Inflammatory macrophage treated with lipopolysaccharide for 4 hours (primary cell): ENCODE measurements around the gene PTPRA.
"Not testable (repeated sequence)": the region's sequence is repeated elsewhere in the genome, so short reads cannot be mapped to it uniquely, and the experiment has no call there.

Source experiments
- DNase-seq: peaks from one replicate; pipeline ENCODE4 v3.0.0-alpha.2; 2020

The PTPRA gene

DNA sequence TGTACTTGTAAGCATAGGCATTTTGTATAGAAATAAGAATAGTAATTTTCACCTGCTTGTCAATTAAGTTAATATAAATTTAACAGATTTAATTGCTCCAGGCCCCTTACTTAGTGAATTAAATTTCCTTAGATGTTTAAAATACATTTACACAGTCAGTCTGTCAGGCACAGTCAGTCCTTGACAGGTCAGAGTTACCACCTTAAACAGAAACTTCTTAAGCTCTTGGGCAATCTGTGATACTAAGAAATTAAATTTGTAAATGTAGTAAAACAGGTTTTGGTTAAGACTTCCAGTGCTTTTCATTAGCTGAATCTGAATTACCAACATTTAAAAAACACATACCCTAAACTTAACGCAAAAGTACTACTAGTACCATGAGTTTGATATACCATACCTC lies 15.9 kb downstream of the PTPRA start:
- DNase-seq = no peak

DNA sequence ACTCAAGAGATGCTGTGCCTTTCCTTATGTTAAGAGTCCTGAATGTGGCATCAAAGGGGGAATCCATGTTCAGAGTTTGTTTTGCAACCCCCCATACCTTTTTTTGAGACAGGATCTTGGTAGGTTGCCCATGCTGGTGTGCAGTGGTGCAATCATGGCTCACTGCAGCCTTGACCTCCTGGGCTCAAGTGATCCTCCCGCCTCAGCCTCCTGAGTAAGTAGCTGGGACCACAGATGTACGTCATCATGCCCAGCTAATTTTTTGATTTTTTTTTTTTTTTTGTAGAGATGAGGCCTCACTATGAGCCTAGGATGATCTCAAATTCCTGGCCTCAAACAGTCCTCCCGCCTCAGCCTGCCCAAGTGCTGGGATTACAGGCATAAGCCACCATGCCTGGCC lies 16.5 kb downstream of the PTPRA start:
- DNase-seq = no peak

DNA sequence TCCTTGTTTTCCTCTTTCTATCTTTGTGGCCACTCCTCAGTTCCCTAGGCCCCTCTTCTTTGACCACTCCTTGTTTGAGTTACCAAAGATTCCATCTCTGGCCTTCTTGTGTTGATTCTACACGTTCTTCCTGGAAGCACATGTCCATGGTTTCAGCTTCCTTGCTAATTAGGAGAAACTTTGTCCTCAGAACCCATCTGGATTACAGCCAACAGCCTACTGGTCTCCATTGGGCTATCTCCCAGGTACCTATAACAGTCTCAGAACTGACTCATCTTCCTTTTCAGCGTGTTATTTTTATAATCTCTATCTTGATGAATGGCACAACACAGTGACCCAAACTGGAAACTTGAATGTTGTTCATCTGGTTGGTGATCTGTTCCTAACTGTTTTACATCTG lies 17.5 kb downstream of the PTPRA start:
- DNase-seq = no peak

DNA sequence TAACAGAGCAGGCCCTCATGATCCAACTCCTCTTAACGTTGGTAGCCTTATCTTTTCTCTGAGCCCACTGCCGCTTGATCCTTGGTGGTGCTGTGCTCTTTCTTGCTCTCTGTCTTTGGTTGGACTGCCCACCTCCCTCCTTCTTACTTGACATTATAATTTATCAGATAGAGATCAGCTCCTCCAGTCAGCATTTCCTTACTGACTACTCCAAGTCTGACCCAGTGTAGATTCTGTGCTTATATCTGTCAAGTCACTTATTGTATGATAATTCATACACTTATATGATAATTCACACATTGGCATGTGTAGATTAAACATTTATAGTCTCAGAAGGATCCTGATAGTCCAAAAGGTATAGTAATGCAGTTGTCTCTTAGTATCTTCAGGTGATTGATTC lies 18.1 kb downstream of the PTPRA start:
- no peak for DNase-seq

DNA sequence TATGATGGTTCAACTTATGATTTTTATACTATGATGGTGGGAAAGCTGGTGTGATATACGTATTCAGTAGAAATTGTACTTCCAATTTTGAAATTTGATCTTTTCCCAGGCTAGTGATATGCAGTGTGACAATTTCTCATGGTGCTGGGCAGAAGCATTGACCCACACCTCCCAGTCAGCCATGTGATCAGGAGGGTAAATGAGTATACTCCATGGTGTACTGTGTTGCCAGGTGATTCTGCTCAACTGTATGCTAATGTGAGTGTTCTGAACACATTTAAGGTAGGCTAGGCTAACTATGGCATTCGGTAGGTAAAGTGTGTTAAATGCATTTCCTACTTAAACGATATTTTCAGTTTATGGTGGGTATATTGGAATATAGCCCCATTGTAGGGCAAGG lies 19.1 kb downstream of the PTPRA start:
- no peak for DNase-seq

DNA sequence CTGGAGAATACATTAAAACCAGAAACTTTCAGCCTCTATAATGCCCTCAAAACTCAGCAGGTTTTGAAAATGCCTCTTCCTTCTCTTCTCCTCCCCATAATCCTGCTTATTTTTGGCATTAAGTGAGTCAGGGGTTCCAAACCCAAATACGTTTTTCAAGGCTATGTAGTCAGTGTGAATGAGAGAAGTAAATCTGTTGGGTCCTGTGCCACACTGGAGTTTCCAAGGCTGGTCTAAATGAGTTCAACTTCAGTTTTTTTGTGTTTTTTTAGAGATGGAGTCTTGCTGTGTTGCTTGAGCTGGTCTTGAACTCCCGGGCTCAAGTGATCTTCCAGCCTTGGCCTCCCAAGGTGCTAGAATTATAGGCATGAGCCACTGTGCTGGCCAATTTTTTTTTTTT lies 20.9 kb downstream of the PTPRA start:
- DNase-seq = no peak

DNA sequence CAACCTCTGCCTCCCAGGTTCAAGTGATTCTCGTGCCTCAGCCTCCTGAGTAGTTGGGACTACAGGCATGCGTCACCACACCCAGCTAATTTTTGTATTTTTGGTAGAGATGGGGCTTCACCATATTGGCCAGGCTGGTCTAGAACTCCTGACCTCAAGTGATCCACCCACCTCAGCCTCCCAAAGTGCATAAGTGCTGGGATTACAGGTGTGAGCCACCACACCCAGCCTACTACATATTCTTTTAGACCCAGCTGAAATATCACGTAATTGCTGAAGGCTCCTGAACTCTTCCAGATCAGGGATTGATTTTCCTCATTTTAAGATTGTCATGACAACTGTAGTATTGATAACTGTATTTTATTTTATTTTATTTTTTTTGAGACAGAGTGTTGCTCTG lies 21.9 kb downstream of the PTPRA start:
- not testable (repeated sequence) for DNase-seq

DNA sequence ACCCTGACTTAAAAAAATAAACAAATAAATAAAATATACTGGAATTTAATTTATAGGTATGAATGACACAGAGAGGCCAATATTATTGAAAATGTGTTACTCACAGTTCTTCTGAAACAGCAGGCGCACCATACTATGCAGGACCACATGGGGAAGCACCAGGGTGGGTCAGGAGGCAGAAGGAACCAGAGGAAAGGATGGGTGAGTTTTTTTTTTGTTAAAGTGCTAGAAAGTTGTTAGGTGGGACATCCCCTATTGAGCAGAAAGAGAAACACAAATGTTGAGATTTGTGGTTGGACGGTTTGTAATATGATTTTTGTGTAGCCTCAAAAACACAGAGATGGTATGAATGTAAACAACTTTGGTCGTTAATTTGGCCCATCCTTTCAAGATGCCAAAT lies 26.0 kb downstream of the PTPRA start:
- DNase-seq = no peak

DNA sequence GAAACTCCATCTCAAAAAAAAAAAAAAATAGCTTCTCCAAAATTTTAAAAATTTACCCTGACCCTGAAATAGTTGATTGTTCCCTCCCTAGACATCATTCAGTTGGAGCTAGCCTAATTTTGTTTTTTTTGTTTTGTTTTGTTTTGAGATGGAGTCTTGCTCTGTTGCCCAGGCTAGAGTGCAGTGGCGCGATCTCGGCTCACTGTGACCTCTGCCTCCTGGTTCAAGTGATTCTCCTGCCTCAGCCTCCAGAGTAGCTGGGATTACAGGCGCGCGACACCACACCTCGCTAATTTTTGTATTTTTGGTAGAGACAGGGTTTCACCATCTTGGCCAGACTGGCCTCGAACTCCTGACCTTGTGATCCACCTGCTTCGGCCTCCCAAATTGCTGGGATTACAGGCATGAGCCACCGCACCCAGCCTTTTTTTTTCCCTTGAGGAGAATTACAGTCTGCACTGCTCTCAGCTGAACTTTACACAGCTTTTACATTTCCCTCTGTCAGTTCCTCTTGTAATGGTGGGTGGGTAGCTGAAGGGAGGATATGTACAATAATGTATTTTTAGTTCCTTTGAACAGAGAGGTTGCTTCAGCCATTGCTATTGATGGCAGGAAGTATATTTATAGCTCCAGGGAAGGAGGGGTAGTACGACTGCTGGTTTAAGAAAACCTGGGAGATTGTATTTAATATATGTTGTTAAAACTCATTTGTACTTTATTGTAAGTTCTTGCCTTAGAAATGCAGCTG lies 27.7 kb downstream of the PTPRA start:
- DNase-seq = peak; percentile 84

DNA sequence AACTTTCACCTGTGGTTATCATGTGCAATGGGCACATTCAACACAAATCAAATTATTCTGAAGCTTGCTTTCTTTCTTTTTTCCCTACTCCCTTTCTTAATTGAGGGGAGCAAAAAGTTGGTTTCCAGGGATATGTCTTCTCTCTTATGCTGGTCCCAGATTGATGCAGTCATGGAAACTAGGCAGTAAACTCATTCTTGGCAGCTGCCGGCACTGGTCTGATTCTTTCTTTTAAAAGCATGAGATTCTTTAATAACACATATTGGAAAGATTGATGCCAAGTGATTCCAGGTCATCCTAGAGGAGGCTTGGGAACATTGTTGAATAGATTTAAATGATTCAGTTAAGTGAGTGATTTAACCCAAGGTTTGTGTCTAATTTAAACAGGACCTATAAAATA lies 29.0 kb downstream of the PTPRA start:
- no peak for DNase-seq

DNA sequence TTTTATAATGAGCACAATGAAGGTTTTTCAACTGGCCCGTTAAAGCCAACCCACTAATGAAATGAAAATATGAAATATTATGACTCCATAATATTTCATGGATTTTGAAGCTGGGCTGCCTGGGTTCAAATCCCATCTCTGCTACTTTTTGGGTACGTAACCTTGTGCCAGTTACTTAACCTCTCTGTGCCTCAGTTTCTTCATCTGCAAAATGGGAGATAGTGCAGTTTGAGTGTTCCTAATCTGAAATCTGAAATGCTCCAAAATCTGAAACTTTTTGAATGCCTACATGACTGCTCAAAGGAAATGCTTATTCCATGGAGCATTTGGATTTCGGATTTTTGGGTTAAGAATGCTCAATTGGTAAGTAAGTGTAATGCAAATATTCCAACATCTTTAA lies 29.5 kb downstream of the PTPRA start:
- no peak for DNase-seq

DNA sequence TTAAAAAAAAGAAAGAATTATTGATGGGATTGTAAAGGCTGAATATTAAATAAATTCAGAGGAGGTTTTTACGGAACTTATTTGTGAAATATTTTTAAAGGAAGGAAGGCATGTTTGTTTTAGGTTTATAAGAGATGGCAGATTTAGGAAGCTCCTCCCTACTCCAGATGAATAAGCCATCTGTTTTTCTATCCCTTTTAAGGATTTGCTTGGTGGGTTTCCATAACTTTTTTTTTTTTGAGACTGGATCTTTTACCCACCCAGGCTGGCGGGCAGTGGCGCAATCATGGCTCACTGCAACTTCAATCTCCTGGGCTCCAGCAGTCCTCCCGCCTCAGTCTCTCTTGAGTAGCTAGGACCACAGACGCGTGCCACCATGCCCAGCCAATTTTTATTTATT lies 30.4 kb downstream of the PTPRA start:
- DNase-seq = no peak

DNA sequence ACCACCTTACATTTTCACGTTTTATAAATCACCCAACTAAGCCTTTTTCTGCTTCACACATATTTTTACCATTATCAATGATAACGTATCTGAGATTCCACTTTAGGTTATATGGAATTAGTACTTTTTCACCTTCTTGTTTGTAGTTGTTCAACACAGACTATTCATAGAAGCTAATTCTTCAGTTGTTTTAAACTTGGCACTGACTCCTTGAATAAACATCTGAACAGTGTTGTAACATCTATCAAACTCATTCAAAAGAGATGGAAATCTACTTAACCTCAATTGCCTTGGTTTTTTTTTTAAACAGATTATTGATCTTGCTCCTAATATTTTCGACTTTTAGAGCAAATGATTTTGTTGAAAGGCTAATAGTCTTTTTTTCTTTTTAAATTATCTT lies 34.2 kb downstream of the PTPRA start:
- no peak for DNase-seq

DNA sequence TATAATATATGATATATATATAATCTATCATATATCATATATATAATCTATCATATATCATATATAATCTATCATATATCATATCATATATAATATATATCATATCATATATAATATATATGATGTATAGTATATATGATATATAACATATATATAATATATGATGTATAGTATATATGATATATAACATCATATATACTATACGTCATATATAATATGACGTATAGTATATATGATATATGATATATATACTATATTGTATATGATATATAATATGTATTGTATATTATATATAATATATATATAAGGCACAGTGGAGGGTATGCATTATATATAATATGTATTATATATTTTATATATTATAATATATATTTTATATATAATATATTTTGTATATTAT lies 36.7 kb downstream of the PTPRA start:
- DNase-seq = no peak

DNA sequence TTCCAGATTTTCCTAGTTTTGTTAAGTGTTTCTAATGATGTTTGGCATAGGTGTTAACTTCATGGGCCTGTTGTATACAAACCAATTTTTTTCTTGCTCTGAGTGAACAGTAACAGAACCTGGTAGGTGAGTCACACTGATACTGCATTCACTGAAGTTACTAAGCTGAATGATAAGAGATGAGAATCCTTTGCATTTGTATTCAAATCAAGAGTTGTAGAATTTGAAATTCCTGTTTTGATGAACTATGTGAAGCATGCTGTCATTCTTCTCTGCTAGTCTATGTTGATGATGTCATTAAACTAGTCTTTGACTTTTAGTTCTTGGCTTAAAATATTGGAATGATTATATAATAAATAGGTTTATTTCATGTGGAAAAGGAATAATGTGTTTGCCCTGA lies 37.9 kb downstream of the PTPRA start:
- DNase-seq = no peak

DNA sequence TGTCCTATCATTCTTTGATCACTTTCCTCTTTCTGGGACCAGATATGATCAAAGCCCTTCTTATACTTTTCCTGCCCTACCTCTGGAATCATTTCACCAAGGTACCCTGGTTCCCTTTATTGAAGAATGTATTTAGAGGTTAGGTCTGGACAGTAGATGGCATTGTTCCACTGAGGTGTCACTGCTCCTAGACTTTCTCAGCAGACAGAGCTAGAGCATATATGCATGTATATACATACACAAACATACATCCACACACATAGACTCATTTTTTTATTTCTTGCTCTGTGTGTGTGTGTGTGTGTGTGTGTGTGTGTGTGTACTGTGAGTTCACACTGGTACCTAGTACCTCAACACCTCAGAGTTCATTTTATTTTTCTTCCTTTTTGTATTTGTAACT lies 40.9 kb downstream of the PTPRA start:
- no peak for DNase-seq

DNA sequence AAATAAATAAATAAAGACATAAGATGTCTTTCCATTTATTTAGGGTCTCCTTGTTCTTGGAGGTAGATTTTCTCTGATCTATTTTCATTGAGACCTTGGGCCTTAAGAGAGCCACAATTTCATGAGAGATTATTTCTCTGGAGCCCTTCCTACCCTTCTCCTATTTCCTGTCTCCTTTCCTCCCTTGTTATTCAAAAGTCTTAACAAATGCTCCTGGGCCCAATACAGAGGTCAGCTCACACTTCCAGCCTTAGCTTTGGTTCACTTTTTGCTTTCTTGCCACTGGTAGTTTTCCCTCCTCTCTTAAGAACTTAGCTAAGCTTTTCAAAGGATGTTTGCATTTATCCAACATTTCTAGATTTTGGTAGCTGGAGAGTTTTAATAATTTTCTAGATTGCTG lies 44.0 kb downstream of the PTPRA start:
- no peak for DNase-seq

DNA sequence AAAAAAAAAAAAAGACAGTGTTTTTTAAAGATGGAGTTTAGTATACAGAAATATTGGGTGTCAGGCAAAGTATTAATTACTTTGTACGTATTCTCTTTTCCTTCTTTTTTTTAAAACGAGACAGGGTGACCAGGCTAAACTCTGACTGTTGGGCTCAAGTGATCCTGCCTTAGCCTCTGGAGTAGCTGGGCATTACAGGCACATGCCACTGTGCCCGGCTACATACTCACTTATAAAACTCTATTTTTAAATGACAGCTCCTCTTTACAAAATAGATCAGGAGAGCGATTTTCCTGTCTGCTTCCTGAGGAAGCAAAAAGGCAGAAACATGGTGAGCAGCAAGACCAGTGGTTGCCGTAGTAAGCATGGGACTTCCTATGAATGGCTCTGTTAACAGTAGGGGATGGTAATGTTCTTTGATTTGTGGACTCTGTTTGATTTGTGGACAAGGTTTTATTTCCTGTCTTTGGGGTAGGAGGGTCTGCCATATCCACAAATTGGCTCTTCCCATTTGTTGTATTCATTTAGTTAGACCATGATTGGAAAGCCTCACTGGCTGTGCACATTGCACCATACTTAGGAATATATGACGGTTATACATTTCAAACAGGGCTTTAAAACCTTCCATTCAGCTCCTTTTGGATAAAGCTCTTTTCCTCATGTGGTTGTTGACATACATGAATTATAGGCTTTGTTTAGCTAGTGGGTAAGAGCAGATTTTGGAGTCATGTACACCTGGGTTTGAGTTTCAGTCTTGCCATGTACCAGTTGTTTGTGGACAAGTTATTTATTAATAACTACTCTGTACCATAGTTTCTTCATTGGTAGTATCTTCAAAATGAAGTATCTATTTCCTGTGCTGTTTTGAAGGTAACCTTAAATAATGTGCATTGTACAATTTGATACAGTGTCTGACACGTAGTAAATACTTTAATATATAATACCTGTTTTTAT lies 45.1 kb downstream of the PTPRA start:
- peak; percentile 6 for DNase-seq

DNA sequence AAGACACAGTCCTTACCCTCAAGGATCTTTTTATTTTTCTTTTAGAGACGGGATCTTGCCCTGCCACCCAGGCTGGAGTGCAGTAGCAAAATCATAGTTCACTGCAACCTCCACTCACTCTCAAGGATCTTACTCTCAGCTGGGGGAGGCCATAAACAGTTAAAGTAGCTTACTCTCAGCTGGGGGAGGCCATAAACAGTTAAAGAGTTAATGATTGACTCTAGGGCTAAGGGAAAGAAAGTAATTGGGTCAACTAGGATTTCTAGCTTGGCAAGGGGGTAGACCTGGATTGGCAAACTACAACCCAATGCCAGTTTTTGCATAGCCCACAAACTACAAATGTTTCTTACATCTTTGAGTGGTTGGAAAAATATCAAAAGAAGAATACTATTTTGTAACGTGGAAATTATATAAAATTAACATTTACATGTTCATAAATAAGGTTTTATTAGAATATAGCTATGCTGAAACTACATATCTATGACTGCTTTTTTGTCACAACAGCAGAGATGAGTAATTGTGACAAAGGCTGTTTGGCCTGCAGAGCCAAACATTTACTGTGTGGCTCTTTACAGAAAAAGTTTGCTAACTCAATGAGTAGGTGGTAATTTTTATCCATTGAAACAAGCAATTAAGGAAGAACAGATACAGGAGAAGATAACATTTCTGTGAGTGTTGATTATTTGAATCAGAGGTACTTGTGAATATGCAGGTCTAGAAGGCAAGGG lies 46.4 kb downstream of the PTPRA start:
- DNase-seq = peak; percentile 23

DNA sequence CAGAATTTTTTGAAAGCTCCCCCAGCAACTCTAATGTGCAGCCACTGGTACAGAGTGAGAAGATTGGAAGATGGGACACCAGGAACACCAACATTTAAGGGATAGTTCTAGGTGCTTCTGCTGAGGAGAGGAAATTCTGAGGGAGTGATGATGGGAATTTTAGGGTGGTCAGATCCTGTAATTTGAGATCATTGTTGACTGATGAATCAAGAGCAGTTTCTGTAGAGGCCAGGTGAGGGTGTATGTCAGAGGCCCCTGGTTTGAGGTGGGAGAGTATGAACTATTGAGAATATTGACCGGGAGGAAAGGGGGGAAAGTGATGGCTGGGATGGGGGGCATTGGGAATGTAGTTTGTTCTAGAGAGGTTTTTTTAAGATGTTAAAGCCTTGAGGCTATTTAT lies 47.2 kb downstream of the PTPRA start:
- no peak for DNase-seq

DNA sequence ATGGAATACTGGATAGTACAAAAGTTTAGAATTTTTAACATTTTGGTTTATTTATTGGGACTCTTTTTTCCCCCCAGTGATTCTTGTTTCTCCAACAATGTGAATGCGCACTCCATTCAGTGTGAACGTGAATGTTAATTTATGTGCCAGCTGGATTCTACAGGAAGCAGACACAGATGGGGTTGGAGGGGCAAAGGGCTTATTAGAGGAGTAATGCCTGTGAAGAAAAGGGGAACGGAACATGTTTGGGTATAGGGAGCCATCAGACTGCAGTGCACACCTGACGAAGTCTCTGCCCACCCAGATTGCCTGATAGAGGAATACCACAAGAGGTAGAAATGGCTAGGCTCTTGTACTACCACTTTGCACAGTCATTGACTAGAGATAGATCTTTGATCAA lies 48.2 kb downstream of the PTPRA start:
- no peak for DNase-seq

DNA sequence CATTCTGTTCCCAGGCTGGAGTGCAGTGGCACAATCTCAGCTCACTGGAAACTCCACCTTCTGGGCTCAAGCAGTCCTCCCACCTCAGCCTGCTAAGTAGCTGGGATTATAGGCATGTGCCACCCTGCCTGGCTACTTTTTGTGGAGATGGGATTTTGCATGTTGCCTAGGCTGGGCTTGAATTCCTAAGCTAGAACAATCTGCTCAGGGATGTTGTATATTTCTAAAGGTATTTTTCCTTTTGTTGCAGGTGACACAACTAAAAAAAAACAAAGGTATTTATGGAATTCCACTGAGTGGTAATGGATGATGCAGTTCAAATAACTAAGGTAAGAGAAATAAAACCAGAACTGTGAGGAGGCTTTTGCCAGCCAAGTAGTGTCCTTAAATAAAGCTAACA lies 49.7 kb downstream of the PTPRA start:
- DNase-seq = no peak

DNA sequence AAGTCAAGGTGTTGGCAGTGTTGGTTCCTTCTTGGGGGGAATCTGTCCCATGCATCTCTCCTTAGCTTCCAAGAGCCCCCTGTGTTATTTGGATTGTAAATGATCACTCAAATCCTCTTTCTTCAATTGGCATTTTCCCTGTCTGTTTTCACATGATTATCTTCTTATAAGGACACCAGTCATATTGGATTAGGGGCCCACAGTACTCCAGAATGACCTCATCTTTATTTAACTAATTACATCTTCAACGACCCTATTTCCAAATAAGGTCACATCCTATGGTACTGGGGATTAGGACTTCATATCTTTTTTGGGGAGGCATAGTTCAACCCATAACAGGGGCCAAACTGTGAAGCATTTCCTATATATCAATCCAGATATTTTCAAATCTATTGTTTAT lies 57.3 kb downstream of the PTPRA start:
- no peak for DNase-seq

DNA sequence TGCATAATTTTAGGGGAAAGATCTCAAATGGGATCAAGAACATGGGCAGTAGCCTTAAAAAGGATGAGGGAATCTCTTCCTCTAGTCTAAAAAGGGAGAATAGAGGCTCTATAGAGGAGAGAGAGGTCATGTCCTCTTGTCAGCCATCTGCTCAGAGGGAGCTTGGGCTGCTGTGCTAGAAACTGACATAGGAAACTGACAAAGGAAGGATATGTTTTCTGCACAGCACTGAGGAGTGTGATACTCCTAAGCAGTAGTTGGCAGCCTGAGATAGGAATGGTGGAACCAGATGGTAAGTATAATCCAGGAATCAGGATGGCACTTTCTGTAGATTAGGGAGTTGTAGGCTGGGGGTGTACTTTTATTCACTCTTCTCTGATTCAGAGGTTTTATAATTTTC lies 59.2 kb downstream of the PTPRA start:
- no peak for DNase-seq
